Measurements from ENCODE around the gene MYO5C. TPM values are rescaled to one million over a fixed set of nuclear protein-coding genes. Genes with fewer than 3 reads are reported as not detected.
A peak's percentile ranks its signal among the peaks of the same experiment; 100 is the strongest.

Gene MYO5C
- total RNA-seq, 1 donor from 2014 or later = 74.7 TPM

DNA sequence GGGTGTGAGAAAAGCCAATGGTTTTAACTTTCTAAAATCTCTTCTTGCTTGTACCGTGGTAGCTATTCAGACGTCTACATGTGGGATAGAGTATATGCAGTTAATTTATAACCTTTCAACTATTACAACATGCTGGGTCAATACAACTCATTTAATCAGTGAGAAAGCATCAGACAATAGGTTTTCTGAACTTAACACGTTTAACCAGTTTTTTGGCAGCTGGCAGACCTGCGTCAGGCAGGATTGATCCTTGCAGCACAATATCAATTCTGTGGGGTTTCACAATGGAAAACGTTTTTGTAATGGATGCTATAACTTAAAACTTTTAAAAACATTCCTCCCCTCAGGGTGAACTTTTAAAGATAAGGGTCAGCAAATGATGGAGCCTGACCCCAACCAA lies 110.9 kb downstream of the MYO5C start:
- Histone ChIP-seq H3K27ac (no peak overlapping the region), H3K36me3 (no peaks in the 10 kb centered on the region), H3K4me1 (peaks cover 9% of the 10 kb centered on the region), H3K27me3 (ENCODE audit: low read depth) (no peaks in the 10 kb centered on the region), H3K4me3 (no peak overlapping the region), H3K9me3 (no peaks in the 10 kb centered on the region)
- intact Hi-C loops (cut with DNase I) = no loop called here
- DNase-seq = no peak
- TF ChIP-seq, protein P1, sequence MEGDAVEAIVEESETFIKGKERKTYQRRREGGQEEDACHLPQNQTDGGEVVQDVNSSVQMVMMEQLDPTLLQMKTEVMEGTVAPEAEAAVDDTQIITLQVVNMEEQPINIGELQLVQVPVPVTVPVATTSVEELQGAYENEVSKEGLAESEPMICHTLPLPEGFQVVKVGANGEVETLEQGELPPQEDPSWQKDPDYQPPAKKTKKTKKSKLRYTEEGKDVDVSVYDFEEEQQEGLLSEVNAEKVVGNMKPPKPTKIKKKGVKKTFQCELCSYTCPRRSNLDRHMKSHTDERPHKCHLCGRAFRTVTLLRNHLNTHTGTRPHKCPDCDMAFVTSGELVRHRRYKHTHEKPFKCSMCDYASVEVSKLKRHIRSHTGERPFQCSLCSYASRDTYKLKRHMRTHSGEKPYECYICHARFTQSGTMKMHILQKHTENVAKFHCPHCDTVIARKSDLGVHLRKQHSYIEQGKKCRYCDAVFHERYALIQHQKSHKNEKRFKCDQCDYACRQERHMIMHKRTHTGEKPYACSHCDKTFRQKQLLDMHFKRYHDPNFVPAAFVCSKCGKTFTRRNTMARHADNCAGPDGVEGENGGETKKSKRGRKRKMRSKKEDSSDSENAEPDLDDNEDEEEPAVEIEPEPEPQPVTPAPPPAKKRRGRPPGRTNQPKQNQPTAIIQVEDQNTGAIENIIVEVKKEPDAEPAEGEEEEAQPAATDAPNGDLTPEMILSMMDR (IDR thresholded peaks at IDR 0.05) = no peak
- no peak for ATAC-seq

DNA sequence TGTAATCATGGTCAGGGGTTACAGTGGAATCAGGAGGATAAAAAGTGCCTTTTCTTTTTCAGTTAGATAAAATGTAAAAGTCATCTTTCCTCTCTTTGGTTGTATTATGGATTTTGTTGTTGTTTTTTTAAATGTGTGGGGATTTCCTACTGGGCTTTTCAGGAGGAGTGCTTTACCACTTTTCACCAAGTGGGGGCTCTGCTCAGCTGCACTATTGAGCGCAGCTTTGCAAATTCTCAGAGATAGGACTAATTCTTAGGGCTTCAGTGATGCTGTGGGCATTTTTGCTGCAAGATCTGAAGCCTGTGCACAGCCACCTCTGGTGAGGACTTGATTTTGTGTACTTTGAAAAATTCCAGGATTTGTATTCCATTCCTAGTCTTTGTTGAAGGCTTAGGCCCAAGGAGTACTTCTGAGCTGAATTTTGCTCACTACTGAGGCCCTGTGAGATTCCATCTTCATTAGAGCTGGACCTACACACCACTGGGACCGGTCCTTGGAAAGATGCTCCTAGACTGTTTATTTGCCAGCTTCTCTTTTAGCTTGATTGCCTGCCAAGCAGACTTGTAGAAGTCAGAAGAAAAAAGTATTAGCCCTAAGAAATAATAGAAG lies 111.9 kb downstream of the MYO5C start:
- DNase-seq = no peak
- Histone ChIP-seq H3K9me3 (no peaks in the 10 kb centered on the region), H3K4me3 (no peak overlapping the region), H3K36me3 (no peaks in the 10 kb centered on the region), H3K27ac (no peak overlapping the region), H3K4me1 (peaks cover 13% of the 10 kb centered on the region), H3K27me3 (ENCODE audit: low read depth) (no peaks in the 10 kb centered on the region)
- ATAC-seq = no peak
- TF ChIP-seq, protein P1 (IDR thresholded peaks at IDR 0.05) = peak; percentile 59
- intact Hi-C loops (cut with DNase I) = no loop called here

DNA sequence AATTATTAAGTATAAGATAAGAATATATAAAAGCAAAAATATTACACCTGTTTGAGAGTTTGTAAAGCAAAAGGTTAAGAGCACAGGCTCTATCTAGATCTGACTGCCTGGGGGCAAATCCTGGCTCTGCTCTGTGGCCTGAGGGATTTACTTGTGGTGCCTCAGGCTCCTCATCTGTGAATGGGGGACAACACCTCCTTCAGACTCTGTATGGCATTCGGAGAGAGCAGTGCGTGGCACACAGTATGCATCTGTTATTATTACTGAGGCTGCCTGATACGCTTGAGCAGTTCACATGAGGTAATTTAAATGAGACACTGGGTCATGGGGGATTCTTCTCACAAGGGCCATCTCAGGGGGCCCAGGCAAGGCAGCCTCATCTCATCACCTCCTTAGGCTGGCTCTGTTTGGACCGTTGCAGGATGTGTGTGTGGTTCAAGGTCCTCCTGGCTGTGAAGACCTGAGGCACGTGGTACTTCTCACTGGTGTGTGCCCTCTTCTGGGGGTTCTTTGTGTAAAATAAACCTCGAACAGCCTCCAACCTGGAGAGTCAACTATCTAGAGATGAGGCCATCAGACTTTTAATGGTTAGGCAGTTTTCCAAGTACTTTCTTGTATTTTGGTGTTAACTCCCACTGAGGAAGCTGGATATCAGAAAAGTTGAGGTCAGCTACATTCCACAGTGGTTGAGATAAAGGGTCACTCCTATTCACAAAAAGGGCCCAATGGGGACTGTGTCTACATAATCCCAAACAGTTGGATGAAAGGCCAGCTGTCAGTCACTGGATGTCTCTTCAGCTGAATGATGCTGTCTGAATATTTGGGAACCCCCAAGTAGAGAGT lies 113.4 kb downstream of the MYO5C start:
- Histone ChIP-seq H3K4me1 (peaks cover 17% of the 10 kb centered on the region), H3K4me3 (no peak overlapping the region), H3K27ac (no peak overlapping the region), H3K9me3 (no peaks in the 10 kb centered on the region), H3K27me3 (ENCODE audit: low read depth) (no peaks in the 10 kb centered on the region), H3K36me3 (no peaks in the 10 kb centered on the region)
- TF ChIP-seq, protein P1 (IDR thresholded peaks at IDR 0.05) = no peak
- intact Hi-C loops (cut with DNase I) = no loop called here
- no peak for DNase-seq
- ATAC-seq = no peak

DNA sequence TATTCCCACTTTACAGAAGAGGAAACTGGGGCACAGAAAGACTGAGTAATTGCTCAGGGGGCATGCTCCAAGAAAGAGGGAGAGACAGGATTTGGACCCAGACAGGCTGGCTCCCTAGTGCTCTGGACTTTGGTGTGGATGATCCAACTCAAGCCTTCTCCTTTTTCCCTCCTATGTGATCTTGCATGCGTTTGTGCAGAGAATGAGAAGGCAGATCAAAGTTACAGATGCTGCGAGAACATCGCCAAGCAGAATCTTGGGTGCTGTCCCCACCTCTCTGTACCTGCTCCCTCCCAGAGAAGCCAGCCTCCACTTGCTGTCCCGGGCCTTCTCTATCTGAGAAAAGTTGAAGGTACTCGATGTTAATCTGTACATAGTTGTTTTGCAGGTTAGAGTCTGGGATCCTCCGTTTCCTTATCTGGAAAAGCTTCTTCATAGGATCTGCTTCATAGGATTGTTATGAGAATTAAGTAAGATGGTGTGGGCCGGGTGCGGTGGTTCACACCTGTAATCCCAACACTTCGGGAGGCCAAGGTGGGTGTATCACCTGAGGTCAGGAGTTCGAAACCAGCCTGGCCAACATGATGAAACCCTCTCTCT lies 114.7 kb downstream of the MYO5C start:
- Histone ChIP-seq H3K27ac (no peak overlapping the region), H3K27me3 (ENCODE audit: low read depth) (no peaks in the 10 kb centered on the region), H3K36me3 (no peaks in the 10 kb centered on the region), H3K4me1 (peaks cover 17% of the 10 kb centered on the region), H3K4me3 (peak overlapping the region; percentile 77), H3K9me3 (no peaks in the 10 kb centered on the region)
- DNase-seq (no peak), ATAC-seq (no peak)
- TF ChIP-seq, protein P1 (IDR thresholded peaks at IDR 0.05) = no peak
- intact Hi-C loops (cut with DNase I) = no loop called here

DNA sequence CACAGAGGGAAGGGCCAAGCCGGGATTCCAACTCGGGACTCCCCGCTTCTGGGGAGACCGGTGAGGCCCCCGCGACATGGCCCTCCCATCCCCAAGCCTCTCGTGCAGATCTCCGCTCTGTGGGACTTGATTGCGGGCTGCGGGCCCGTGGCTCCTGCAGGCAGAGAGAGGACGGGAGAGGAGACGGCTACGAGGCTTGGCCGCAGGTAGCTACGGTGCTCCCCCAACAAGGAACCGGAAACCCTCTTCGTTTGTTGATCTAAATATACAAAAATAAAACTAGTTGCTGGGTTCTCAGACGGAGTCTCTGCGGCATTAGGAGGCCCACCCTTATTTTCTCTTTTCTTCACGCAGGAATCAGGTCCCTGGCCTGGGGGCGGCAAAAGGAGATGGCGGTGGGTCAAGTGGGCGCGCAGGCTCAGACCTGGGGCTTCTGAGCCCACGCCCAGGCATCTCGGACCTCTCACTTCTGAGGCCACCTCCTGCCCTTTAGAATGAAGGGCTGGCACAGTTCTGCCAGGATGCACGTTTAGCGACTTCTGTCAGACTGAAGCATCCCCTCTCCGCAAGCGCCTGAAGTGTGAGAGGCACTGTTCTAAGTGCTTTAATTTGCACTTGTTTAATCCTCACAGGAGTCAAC lies 115.3 kb downstream of the MYO5C start:
- peak overlapping the region; percentile 89 for H3K27ac ChIP-seq
- no peaks in the 10 kb centered on the region for H3K36me3 ChIP-seq
- TF ChIP-seq, protein P1 (IDR thresholded peaks at IDR 0.05) = no peak
- DNase-seq (peak; percentile 54), ATAC-seq (peak; percentile 41)
- no peaks in the 10 kb centered on the region for H3K27me3 ChIP-seq (ENCODE audit: low read depth)
- intact Hi-C loops (cut with DNase I) = no loop called here
- peak overlapping the region; percentile 77 for H3K4me3 ChIP-seq
- H3K9me3 ChIP-seq = no peaks in the 10 kb centered on the region
- H3K4me1 ChIP-seq = peaks cover 17% of the 10 kb centered on the region

Measured in lower lobe of right lung (tissue), 2 donors.